HG03460 (cell line): ENCODE results near the gene CAPN5.

Source experiments
- ATAC-seq: cut with Tn5 transposase; IDR thresholded peaks from one replicate; pipeline ENCODE4 v1.9.1; 2021; ENCODE audit not compliant: unreplicated experiment

CAPN5 gene

GRCh38 chr11:77129069-77129841 lies 62.5 kb downstream of the CAPN5 start:
- no peak for ATAC-seq

DNA sequence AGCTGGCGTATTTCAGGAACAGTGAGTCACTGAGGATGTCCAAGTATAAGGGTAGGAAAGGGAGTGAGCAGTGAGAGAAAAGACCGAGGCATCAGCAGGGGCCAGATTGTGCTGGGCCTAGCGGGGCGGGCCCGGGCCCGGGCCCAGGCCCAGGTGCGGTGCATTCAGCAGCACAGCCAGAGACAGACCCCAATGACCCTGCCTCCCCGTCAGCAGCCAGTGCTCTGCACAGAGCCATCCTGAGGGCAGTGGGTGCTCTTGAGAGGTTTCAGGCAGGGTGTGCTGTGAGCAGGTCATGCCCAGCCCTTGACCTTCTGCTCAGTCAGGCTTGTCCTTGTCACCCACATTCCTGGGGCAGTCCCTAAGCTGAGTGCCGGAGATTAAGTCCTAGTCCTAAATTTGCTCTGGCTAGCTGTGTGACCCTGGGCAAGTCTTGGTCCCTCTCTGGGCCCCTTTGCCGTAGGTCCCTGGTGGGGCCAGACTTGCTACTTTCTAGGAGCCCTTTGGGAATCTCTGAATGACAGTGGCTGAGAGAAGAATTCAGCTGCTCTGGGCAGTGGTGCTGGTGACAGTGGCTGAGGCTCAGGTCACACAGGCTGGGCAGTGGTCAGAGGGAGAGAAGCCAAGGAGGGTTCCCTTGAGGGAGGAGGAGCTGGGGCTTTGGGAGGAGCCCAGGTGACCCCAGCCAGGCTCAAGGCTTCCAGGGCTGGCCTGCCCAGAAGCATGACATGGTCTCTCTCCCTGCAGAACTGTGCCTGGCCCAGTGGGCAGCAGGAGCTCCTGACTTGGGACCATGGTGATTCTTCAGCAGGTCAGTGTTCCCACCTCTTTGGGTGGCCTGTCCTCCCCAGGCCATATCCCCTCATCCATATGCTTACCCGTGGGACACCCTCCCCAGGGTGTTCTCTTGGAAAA lies 63.3 kb downstream of the CAPN5 start:
- no peak for ATAC-seq

DNA sequence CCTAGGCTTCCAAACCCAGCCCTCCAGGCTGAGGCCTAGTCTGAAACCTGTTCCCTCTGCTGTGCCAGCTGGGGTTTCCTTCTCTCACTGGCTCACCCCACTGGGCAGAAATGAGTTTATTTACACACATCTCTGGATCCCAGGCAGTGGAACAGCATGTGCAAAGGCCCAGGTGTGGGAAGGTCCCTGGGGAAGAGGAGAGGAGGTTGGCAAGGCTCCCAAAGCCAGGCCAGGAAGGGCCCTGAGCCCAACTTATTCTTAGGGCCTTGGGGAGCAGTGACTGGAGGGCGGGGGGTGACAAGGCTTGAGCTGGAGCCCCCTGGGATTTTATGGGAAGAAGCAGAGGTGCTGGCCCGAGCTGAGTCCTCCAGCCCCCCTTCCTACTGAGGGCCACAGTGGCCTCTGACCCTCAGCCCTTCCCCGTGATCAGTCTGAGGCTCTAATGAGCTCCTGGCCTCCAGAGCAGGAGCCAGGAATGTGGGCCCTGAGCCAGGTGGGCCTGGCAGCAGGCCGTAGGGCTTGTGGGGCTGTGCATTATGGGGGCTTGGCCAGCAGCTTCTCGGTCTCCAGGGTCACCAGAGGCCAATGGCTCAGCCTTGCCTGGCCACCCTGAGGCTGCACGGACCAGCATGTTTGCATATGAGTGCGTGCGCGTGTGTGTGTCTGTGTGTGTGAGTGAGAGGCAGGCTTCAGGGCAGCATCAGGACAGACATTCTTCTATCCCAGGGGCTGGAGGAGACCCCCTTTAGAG lies 64.2 kb downstream of the CAPN5 start:
- ATAC-seq: no peak

GRCh38 chr11:77131560-77131959 lies 64.8 kb downstream of the CAPN5 start:
- no peak for ATAC-seq

DNA sequence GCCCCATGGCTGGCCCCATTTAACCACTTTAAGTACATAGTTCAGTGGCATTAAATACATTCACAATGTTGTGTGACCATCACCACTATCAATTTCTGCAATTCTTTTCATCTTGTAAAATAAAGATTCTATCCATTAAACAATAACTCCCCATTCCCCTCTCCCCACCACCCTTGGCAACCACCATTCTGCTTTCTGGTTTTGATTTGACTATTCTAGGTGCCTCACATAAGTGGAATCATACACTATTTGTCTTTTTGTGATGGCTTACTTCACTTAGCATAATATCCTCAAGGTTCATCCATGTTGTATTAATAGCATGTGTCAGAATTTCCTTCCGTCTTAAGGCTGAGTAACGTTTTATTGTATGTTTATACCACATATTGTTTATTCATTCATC lies 68.3 kb downstream of the CAPN5 start:
- ATAC-seq: no peak

- ATAC-seq: no peak
Observed at GRCh38 chr11:77136074-77136473, 69.3 kb downstream of the CAPN5 start.

DNA sequence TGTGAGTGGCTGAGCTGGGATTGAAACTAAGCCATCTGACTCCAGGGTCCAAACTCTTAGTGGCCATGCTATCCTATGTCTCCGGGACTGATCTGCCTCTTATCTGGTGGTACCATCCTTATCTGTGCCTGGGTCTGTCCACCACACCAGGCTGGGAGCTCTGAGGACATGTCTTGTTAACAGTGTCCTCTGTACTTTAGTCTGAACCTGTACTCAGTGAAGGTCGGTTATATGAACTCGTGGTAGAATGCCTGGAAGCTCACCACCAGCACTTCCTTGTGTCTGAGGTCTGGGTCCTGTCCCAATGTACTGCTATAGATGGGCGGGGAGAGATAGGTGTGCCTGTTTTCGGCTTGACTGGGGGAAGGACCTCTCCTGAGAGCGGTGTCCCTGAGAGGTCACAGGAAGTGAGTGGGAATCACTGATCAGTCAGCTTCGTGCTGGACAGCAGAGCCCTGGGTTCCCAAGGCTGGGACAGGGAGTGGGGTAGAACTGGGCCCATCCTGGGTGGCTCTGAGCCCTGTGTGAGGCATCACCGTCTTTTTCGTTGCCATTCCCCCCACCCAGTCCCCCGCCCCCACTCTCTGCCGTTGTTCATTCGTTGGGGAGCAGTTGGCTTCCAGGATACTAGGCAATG lies 70.1 kb downstream of the CAPN5 start:
- ATAC-seq: no peak

DNA sequence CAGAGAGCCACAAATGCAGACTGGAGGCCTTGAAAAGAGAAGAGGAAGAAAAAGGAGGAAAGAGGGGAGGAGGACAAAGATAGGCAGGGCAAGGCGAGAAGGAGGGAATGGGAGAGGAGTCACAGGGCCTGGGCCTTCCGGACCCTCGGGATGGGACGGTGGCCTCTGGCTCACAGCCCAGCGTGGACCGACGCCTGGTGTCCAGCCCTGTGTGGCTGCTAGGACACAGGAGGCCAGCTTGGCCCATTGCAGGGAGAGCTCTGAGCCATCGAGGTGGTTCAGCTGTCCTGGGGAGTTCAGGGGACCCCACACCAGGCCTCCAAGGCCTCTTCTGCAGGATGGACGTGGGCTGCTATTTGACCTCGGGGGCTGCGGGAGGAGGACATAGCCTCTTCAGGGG lies 70.7 kb downstream of the CAPN5 start:
- no peak for ATAC-seq

- no peak for ATAC-seq
Observed at GRCh38 chr11:77138106-77138649, 71.4 kb downstream of the CAPN5 start.

DNA sequence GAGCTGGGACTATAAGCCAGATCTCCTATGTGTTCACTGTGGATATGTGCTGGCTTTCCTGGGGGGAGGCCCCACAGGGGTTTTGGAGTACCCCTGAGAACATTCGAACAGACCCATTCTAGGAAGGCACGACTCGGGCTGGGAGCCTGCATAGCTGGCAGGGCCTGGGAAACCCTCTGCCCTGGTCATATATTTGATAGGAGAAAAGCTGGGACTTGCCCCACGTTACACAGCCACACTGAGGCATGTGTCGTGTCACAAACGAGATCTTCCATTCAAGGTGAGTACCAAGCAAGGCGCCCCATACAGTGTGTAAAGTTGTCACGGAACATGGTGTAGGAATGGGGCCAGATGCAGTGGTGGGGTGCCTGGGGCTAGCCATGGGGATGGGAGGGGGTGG lies 72.4 kb downstream of the CAPN5 start:
- no peak for ATAC-seq

DNA sequence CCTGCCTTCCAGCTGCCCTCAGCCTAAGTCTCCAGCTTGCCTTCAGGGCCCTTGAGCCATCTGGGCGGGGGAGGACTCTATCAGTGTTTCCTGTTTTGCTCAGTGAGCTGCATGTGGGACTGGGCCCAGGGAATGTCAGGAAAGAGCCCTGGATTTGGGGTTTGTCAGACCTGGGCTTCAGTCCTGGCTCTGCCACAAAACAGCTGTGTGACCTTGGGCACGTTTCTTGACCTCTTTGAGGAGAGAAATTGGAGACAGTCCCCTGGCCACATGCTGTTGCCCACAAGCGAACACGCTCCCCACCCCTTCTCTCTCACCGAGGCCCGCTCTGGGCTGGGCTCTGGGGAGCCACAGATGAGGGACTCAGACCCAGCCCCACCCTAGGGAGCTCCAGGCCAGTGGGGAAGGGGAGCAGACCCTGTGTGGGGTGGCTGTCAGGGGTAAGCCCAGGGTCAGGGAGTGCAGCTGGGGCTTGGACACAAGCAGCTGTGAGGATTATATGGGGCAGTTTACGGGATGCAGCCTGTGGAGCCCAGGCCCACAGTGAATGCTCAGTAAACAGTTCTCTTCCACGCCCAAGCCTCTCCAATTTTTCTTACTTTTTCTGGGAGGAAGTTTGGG lies 73.6 kb downstream of the CAPN5 start:
- no peak for ATAC-seq

DNA sequence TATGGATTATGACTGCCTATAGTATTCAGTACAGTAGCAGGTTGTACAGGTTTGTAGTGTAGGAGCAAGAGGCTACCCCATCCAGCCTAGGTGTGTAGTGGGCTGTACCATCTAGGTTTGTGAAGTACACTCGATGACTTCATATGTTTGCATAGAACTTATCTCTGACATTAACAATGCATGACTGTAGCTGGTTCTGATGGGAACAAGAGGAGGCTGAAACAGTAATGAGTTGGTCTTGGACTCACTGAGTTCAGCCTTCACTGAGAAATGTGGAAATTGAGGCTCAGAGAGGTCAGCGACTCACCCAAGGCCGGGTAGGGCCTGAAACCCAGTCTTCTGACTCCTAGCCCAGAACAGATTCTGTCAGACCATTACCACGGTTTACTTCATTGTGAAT lies 74.3 kb downstream of the CAPN5 start:
- ATAC-seq: no peak

DNA sequence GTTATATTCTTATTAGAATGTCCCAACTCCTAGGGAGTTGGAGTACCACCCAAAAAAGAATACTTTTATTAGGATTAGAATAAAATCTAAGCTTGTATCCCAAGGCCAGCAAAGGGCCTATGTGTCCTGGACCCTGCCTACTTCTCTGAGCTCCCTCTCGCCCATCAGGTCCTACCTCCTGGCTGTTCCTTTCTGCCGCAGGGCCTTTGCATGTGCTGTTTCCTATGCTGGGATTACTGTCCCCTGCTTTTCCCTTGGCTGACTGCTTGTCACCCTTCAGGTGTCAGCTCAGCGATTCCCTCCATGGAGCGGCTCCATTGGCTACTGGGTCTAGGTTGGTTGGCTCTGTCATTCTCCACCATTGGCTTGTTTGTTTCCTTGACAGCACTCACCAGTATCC lies 74.7 kb downstream of the CAPN5 start:
- no peak for ATAC-seq

- no peak for ATAC-seq
Observed at GRCh38 chr11:77142091-77142975, 75.6 kb downstream of the CAPN5 start.

DNA sequence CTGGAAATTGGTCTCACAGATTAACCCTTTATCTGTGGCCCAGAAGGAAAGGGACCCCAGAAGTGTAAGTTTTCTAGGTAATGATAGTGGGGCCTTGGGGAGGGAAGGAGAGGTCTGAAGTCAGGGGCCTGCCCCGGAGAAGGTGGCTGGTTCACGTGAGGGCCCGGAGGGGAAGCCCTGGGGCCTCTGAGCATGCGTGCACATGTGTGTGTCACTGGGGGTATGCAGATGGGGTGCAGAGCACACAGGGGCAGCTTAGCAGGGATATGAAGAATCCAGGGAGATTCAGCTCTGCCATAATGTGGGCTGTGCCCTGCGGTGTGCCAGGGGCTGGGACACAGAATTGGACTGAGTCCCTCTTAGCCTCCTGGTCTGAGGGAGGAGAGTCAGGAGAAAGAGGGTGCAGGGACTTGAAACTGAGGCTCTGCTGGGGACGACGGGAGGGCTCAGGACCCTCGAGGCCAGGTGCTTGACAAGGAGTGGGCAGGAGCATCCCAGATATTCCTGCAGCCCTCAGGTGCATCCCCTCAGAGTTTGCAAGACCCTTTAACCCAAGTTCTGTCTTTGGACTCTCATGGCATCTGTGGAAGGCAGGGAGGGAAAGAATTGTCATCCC lies 76.7 kb downstream of the CAPN5 start:
- ATAC-seq: no peak

DNA sequence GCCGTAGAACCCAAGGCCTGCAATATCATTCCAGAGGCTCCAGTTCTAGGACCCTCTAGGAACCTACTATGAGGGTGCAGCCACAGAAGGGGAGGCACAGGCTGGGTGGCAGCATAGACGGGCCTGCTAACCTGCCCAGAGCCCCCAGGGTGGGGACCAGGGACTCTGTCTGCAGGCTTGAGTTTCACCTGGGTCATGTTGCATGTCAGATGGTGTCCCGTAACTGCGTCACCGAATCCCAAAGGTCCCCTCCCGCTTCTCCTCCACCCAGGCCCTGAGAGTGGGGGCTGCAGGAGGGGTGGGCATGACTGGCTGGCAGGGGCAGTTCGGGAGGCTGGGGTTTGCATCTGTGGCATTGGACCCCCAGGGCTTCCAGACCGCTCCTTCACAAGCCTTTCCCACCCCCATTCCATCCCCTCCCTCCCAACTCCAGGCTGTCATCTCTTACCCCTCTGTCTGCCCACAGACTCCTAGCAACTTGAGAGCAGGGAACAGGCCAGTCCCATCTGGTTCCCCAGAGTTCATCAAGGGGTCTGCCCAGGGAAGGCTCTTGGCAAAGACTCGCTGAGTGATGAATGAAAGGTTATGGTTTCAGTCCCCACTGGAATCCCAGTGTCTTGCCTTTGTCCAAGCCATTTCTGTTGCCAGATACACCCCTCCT lies 77.6 kb downstream of the CAPN5 start:
- no peak for ATAC-seq

DNA sequence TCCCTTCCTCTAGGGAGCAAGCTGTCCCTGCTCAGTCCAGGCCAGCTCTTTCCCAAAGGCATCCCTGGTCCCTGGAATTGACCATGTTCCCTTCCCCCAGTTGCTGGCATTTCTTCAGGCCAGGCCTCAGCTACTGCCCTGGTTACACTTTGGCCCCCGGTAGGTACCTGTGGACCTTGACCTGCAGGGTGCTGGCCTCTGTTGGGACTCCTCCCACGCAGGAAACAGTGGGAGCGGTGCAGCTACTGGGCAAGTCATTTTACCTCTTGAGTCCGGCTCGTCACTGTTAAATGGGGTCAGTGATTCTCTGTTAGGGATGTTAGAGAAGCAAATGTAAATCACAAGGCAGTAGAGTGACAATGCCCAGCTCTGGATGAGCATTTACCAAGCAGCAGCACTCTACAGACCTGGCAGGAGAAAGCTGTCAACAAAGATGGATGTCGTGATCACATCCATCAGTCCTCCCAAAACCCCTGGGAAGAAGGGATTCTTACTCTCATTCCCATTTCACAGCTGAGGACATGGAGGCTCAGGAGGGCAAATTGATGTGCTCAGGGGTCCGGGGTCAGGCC lies 78.2 kb downstream of the CAPN5 start:
- ATAC-seq: no peak
